HG03439 (cell line): ENCODE measurements around the gene SLFN12.
"Not testable (repeated sequence)": the region's sequence is repeated elsewhere in the genome, so short reads cannot be mapped to it uniquely, and the experiment has no call there.

Experiments used
- ATAC-seq: cut with Tn5 transposase; IDR thresholded peaks from one replicate; pipeline ENCODE4 v1.9.1; 2021; ENCODE audit warnings: mild to moderate bottlenecking, moderate library complexity; ENCODE audit not compliant: unreplicated experiment

Gene SLFN12

GRCh38 chr17:35432176-35433074 lies at the start of gene SLFN12:
Gene SLFN12 (minus strand): TSS chr17:35432500. CDS start chr17:35423028, 9,472 bp downstream.
- peak; percentile 60 for ATAC-seq

GRCh38 chr17:35479271-35479670 lies 47.0 kb upstream of the SLFN12 start:
- no peak for ATAC-seq

- ATAC-seq: no peak
Observed at GRCh38 chr17:35477248-35477647, 44.9 kb upstream of the SLFN12 start.

- ATAC-seq: no peak
Observed at GRCh38 chr17:35476283-35476820, 44.1 kb upstream of the SLFN12 start.

- no peak for ATAC-seq
Observed at GRCh38 chr17:35468475-35468874, 36.2 kb upstream of the SLFN12 start.

GRCh38 chr17:35467824-35468223 lies 35.5 kb upstream of the SLFN12 start:
- ATAC-seq: no peak

GRCh38 chr17:35460354-35460851 lies 28.1 kb upstream of the SLFN12 start:
- ATAC-seq: peak; percentile 77

GRCh38 chr17:35454035-35454434 lies 21.7 kb upstream of the SLFN12 start:
- ATAC-seq: not testable (repeated sequence)

GRCh38 chr17:35453171-35453570 lies 20.9 kb upstream of the SLFN12 start:
- ATAC-seq: no peak

- no peak for ATAC-seq
Observed at GRCh38 chr17:35449371-35449931, 17.2 kb upstream of the SLFN12 start.

- no peak for ATAC-seq
Observed at GRCh38 chr17:35448899-35449227, 16.6 kb upstream of the SLFN12 start.

- ATAC-seq: peak; percentile 75
Observed at GRCh38 chr17:35448214-35448898, 16.1 kb upstream of the SLFN12 start, which contains the start of gene SLFN13. Gene SLFN13 (minus strand): TSS chr17:35448766. CDS start chr17:35445680, 3,086 bp downstream.

- no peak for ATAC-seq
Observed at GRCh38 chr17:35447499-35447898, 15.2 kb upstream of the SLFN12 start.

GRCh38 chr17:35438433-35438832 lies 6.1 kb upstream of the SLFN12 start:
- no peak for ATAC-seq

GRCh38 chr17:35433075-35433894 lies 985 bp upstream of the SLFN12 start:
- ATAC-seq: no peak

- no peak for ATAC-seq
Observed at GRCh38 chr17:35429702-35430101, 2.6 kb downstream of the SLFN12 start.

GRCh38 chr17:35428229-35428628 lies 4.1 kb downstream of the SLFN12 start:
- ATAC-seq: no peak

GRCh38 chr17:35423761-35424160 lies 8.5 kb downstream of the SLFN12 start:
- ATAC-seq: no peak

- not testable (repeated sequence) for ATAC-seq
Observed at GRCh38 chr17:35421069-35421468, 11.2 kb downstream of the SLFN12 start.

GRCh38 chr17:35416659-35417058 lies 15.6 kb downstream of the SLFN12 start:
- ATAC-seq: no peak
